ENCODE measurements around the gene ROR1.
A peak's percentile ranks its signal among the peaks of the same experiment; 100 is the strongest.

The ROR1 gene

DNA sequence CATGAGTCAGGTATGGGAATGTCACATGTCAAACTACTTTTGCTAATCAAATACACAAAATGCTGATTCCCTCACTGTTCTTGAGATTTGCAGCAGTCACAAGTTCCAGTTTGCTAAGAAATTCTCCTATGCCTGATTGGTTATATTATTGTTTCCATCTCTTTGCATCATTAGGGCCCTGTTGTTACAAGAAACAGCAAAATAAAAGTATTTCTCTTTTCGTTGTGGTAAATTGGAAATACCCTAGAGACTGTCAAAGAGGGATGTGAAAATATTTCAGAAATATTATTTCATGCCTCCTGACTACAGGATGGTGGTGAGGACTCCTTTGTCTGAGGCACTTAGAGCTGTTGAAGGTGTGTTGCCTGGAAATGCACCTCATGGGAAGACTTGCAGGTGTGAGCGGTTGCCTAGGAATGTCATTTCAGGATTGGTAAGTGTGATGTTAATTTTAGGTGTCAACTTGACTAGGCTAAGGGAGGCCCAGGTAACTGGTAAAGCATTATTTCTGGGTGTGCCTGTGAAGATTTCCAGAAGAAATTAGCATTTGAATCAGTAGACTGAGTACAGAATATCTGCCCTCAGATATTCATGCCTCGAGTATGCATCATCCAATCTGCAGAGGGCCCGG lies 117.4 kb downstream of the ROR1 start:
- TF ChIP-seq, protein P1, sequence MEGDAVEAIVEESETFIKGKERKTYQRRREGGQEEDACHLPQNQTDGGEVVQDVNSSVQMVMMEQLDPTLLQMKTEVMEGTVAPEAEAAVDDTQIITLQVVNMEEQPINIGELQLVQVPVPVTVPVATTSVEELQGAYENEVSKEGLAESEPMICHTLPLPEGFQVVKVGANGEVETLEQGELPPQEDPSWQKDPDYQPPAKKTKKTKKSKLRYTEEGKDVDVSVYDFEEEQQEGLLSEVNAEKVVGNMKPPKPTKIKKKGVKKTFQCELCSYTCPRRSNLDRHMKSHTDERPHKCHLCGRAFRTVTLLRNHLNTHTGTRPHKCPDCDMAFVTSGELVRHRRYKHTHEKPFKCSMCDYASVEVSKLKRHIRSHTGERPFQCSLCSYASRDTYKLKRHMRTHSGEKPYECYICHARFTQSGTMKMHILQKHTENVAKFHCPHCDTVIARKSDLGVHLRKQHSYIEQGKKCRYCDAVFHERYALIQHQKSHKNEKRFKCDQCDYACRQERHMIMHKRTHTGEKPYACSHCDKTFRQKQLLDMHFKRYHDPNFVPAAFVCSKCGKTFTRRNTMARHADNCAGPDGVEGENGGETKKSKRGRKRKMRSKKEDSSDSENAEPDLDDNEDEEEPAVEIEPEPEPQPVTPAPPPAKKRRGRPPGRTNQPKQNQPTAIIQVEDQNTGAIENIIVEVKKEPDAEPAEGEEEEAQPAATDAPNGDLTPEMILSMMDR (IDR thresholded peaks at IDR 0.05; ENCODE audit: low read depth, low read length) = no peak
- DNase-seq (ENCODE audit: extremely low read depth, low read depth) = no peak

DNA sequence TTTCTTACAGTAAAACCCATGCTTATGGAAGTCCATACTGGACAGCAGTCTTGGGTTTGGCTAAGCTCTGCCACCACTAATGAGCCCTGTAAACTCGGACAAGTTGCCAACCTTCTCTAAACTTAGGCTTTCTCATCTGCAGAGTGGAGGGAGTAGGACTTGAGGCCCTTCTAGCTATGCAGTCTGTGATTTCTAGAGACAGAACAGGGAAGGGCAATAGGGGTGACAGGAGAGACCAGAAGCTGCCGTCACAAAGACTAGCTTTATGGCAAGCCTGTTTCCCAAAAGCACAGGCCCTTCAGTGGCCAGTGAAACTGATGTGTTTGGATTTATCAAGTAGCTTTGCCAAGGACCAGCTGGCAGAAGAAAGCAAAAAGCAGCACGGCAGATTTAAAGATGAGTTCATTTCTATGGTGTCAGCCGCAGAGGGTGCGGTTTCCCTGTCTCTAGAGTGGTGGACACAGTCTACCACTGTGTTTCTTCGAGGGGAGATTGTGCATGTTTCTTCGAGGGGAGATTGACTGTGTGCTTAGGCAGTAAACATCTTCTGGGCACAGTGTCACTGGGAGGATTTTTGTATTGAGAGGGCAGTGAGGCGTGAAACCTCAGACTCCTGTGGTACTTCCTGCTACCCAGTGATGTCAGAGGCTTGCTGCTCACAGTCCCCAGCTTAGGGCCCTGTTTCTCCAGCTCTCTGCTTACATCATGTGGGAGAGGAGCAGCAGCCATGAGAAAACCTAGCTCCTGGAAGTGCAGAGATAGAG lies 119.0 kb downstream of the ROR1 start:
- peak; percentile 64 for DNase-seq (ENCODE audit: extremely low read depth, low read depth)
- TF ChIP-seq, protein P1 (IDR thresholded peaks at IDR 0.05; ENCODE audit: low read depth, low read length) = no peak; the same call in 1 of the 2 replicates

DNA sequence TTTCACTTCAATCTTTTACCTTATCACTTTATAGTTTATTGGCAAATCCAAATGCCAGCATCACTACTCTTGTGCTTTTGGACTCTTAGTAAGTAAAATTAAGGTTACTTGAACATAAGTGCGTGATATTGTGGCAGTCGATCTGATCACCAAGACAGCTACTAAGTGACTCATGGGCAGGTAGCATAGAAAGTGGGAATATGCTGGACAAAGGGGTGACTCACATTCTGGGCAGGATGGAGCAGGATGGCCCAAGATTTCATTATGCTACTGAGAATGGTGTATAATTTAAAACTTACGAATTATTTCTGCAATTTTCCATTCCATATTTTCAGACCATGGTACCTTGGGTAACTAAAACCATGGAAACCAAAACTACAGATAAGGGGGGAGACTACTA lies 120.2 kb downstream of the ROR1 start:
- DNase-seq (ENCODE audit: extremely low read depth, low read depth) = no peak
- TF ChIP-seq, protein P1 (IDR thresholded peaks at IDR 0.05; ENCODE audit: low read depth, low read length) = no peak

DNA sequence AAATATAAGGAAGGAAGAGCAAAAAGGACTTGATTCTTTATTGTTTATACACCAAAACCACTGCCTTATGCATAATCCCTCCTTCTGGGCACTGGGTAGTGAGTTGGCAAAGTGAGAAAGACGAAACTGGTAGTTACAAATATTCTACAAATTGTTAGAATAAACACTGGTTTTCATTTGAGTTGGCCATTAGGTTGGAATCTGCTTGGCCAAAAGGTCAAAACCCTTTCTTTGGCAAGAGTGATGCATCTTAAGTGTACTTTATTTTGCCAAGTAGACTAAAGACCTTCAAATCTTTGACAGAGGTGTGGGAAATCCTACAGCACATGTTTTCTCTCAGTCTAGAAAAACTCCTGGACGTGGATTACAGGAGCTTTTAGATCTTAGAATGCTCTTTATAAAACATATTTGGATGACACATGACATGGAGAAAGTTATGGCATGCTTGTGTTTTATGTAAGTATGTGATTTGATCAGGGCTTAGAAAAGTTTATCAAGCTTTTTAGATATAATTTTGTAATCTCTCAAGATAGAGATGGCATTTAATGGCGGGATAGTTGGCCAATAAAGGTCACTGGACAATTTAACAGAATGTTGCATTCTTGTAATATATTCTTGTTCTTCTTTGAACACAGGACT lies 120.9 kb downstream of the ROR1 start:
- TF ChIP-seq, protein P1 (IDR thresholded peaks at IDR 0.05; ENCODE audit: low read depth, low read length) = no peak
- no peak for DNase-seq (ENCODE audit: extremely low read depth, low read depth)

DNA sequence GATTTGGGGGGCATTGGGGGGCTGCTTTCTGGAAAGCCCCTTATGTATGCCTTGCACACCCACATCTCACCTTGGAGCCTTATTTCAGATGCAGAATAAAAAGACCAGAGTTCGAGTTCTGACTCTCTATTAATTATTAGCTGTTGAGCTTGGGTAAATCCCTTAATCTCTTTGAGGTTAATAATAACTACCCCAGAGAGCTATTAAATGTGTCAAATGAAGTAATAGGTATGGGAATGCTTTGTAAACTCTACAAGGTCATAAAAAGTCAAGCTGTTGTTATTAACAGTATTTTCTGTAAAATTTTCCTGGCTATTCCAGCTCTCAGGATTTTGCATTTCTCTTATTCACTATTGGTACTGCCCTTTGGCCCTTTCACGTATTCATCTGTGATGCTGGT lies 122.9 kb downstream of the ROR1 start:
- TF ChIP-seq, protein P1 (IDR thresholded peaks at IDR 0.05; ENCODE audit: low read depth, low read length) = no peak

DNA sequence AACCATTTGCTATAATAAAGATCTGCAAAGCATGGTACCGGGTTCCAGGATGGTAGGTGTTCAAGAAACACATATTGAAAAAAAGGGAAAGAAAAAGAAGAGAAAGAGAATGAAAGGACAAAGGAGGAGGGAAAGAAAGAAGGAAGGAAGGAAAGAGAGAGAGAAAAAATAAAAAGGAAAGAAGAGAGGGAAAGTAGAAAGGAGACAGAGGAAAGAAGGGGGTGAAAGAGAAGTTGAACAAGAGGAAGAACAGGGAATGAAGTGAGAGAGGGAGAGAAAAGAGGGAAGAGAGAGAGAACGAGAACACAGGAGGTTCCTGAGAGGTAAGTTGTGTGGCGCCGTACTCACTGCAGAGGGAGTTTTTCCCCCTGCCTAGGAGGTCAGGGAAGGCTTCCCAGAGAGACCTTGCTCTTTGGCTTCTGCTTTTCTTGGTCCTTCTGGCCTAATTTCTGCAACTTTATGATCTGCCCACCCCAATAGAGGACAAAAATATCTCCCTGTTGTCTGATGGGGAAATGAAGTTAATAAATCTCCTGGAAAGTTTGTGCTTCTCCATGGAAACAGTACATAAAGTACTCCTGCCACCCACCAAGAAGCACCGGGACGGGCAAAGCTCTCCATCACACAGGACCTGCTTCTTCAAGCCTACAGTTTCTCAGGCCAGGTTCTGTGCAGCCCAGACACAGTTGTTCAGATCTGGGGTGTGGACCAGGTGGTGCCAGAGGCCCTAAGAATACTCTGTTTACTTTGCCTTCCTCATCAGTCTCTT lies 124.8 kb downstream of the ROR1 start:
- TF ChIP-seq, protein P1 (IDR thresholded peaks at IDR 0.05; ENCODE audit: low read depth, low read length) = no peak
- DNase-seq (ENCODE audit: extremely low read depth, low read depth) = no peak

More for the DNA sequence above, 122.9 kb downstream of the ROR1 start:
- no peak for DNase-seq (ENCODE audit: extremely low read depth, low read depth)
